ENCODE measurements around the gene PTPN14. TPM values are rescaled to one million over a fixed set of nuclear protein-coding genes. Genes with fewer than 3 reads are reported as not detected.
"Not testable (repeated sequence)": the region's sequence is repeated elsewhere in the genome, so short reads cannot be mapped to it uniquely, and the experiment has no call there.

PTPN14 gene
- total and polyA plus RNA-seq, 2 of the 4 experiments (the other 2 are of a cell fraction) = 21.5 to 31.7 TPM

- H3K9me3 ChIP-seq (ENCODE audit: control insufficient read depth, insufficient read depth, low read length); H3K9ac ChIP-seq (ENCODE audit: low read depth, low read length); H3K4me3 ChIP-seq (ENCODE audit: insufficient read depth, low read depth, low read length); POLR2A ChIA-PET (ENCODE audit: unreplicated experiment); H3K56ac ChIP-seq (ENCODE audit: extremely low read depth, insufficient read depth, low read length); H3K27me3 ChIP-seq (ENCODE audit: control insufficient read depth, insufficient read depth, low read length); BruUV-seq (replicated peaks); H2AFZ ChIP-seq (replicated peaks; ENCODE audit: low read length, poor library complexity); dilution Hi-C loops (cut with HindIII; ENCODE audit: low sequenced_read_pairs, unreplicated experiment); in situ Hi-C loops (cut with MboI; ENCODE audit: low sequenced_read_pairs); H2AK9ac ChIP-seq (replicated peaks; ENCODE audit: low read depth, low read length, poor library complexity); H4K20me1 ChIP-seq (ENCODE audit: insufficient read depth, low read length); H2BK15ac ChIP-seq (ENCODE audit: low read depth, low read length): not testable (repeated sequence)
- TF ChIP-seq FOS (IDR thresholded peaks at IDR 0.05; ENCODE audit: low read depth, low read length) = peak; percentile 55; the same call in 1 of the 2 replicates
- peak; percentile 63 for TF ChIP-seq RCOR1 (IDR thresholded peaks at IDR 0.05; ENCODE audit: insufficient replicate concordance, low read length)
- peak; percentile 21; the same call in 1 of the 2 replicates for TF ChIP-seq BHLHE40 (IDR thresholded peaks at IDR 0.05; ENCODE audit: low read depth, low read length)
- TF ChIP-seq CEBPB (IDR thresholded peaks at IDR 0.05; ENCODE audit: low read depth, low read length) = peak; percentile 91
- H3K4me2 ChIP-seq (ENCODE audit: low read depth, low read length) = peak overlapping the region; percentile 75; the same call in 1 of the 2 replicates
- intact Hi-C loops (cut with micrococcal nuclease) = loop anchor here (5.0 kb wide), 2 partner anchors 158 to 188 kb away; partner anchors contain the start of gene PTPN14
- peak overlapping the region; percentile 53; the same call in 1 of the 2 replicates for H3K14ac ChIP-seq (replicated peaks; ENCODE audit: low read depth, low read length)
- H4K5ac ChIP-seq (ENCODE audit: low read depth, low read length) = peak overlapping the region; percentile 50; the same call in 1 of the 2 replicates
- peak overlapping the region; percentile 89 for H3K23ac ChIP-seq (ENCODE audit: low read depth, low read length)
- H3K79me1 ChIP-seq (ENCODE audit: low read depth in 1 of 2, low read length in 2 of 2) = peaks cover 33 to 51% of the 10 kb centered on the region in 2 experiments
- no CpG with 5 or more reads among the region's 5 CpGs for WGBS, 2 experiments (ENCODE audit: extremely low coverage in 2 of 2, insufficient read length in 1 of 2)
- peak overlapping the region; percentile 25; the same call in 1 of the 2 replicates for H4K91ac ChIP-seq (ENCODE audit: insufficient read depth, low read depth, low read length)
- H2AK5ac ChIP-seq (ENCODE audit: low read depth, low read length) = peak overlapping the region; percentile 48
- H3K27ac ChIP-seq (ENCODE audit: insufficient read depth, low read length) = peak overlapping the region; percentile 49
- H2BK5ac ChIP-seq (ENCODE audit: low read depth, low read length, poor library complexity, severe bottlenecking) = peak overlapping the region; percentile 99
- ATAC-seq (ENCODE audit: low read depth) (peak; percentile 88), DNase-seq (peak; percentile 94)
- peak overlapping the region; percentile 95 for H2BK20ac ChIP-seq (ENCODE audit: low read depth, low read length)
- H3K9me1 ChIP-seq (ENCODE audit: insufficient read depth, low read length) = peaks cover 29% of the 10 kb centered on the region
- peak overlapping the region; percentile 83 for H2BK120ac ChIP-seq (ENCODE audit: low read depth, low read length)
- peak overlapping the region in 1 of 2 experiments; percentile 29; a peak in 3 of 4 replicates for H4K8ac ChIP-seq (ENCODE audit: low read depth in 2 of 2, low read length in 2 of 2)
- peaks cover 23% of the 10 kb centered on the region for H3K4me1 ChIP-seq (ENCODE audit: control insufficient read depth, insufficient read depth, low read length)
- H3K18ac ChIP-seq (ENCODE audit: low read depth, low read length) = peak overlapping the region; percentile 84; the same call in 1 of the 2 replicates
- CTCF ChIA-PET = interaction anchor here (1.5 kb wide), 1 partner anchor 21 kb away, joined by 3 read pairs; no protein-coding TSS in a partner anchor
- peaks cover 32% of the 10 kb centered on the region for H3K36me3 ChIP-seq (ENCODE audit: control insufficient read depth, insufficient read depth, low read length)
- peak overlapping the region; percentile 88; the same call in 1 of the 2 replicates for H3K4ac ChIP-seq (ENCODE audit: low read depth, low read length)
These were observed 156.8 kb downstream of the PTPN14 start for GRCh38 chr1:214394569-214394968.

All from IMR-90 (cell line).